Kidney (tissue), 14 donors: ENCODE data around the gene OR2V2. TPM values are rescaled to one million over a fixed set of nuclear protein-coding genes. Genes with fewer than 3 reads are reported as not detected.
A peak's percentile ranks its signal among the peaks of the same experiment; 100 is the strongest.

Experiments
- DNase-seq, 5 donors: peaks; one replicate each; pipeline ENCODE4 v3.0.0-alpha.2; 2013 to 2020
- FAIRE-seq: peaks from 2 replicates; lab custom pipeline; 2012; peaks lifted over from hg19 to GRCh38; lab: Jason Lieb, UNC
- H3K27ac ChIP-seq, 2 donors: one replicate each; pipeline ENCODE4 v1.7.0; 2013; ENCODE audit warnings: low read depth in 2 of 2, low read length in 2 of 2, inconsistent platforms in 1 of 2
- H3K27me3 ChIP-seq: one replicate; pipeline ENCODE4 v1.7.1; 2013; ENCODE audit warnings: low read length, inconsistent platforms; ENCODE audit not compliant: control insufficient read depth, insufficient read depth
- H3K36me3 ChIP-seq, 3 donors: one replicate each; pipeline versions ENCODE4 v1.7.0 to v1.7.1; 2013; ENCODE audit warnings: low read length in 3 of 3, control low read depth in 1 of 3, inconsistent platforms in 1 of 3; ENCODE audit not compliant: insufficient read depth in 3 of 3, control insufficient read depth in 2 of 3
- H3K4me1 ChIP-seq, 3 donors: one replicate each; pipeline versions ENCODE4 v1.7.0 to v1.7.1; 2013; ENCODE audit warnings: low read length in 3 of 3, inconsistent platforms in 1 of 3, low read depth in 1 of 3; ENCODE audit not compliant: control insufficient read depth in 2 of 3, insufficient read depth in 2 of 3
- H3K4me3 ChIP-seq, 3 donors: one replicate each; pipeline versions ENCODE4 v1.7.0 to v1.8.1; 2013; ENCODE audit warnings: low read length in 3 of 3, control low read depth in 1 of 3, inconsistent platforms in 1 of 3
- H3K9ac ChIP-seq, 3 donors: one replicate each; pipeline versions ENCODE4 v1.7.0 to v1.7.1; 2013; ENCODE audit warnings: low read length in 3 of 3, control low read depth in 1 of 3, inconsistent platforms in 1 of 3
- H3K9me3 ChIP-seq, 3 donors: one replicate each; pipeline versions ENCODE4 v1.7.0 to v1.7.1; 2013; ENCODE audit warnings: low read length in 3 of 3, control low read depth in 1 of 3, inconsistent platforms in 1 of 3; ENCODE audit not compliant: control insufficient read depth in 2 of 3, insufficient read depth in 1 of 3
- CTCF ChIP-seq: IDR thresholded peaks from 3 replicates; pipeline ENCODE4 v1.5.1; 2012; ENCODE audit warnings: mild to moderate bottlenecking, moderate library complexity, borderline replicate concordance; ENCODE audit not compliant: insufficient read depth; ENCODE audit errors: extremely low read depth
- intact Hi-C: fragments of 100-400 bp; cut with DNase I; formaldehyde crosslinking; loops from one replicate; pipeline ENCODE4 v1.11.1; 2022
- polyA plus RNA-seq: library from polyadenylated mRNA; stranded (reverse); fragments of 350-450 nt; fragmentation: Illumina TruSeq; extraction: RNeasy Lipid Tissue Mini Kit (QIAGEN cat#74804); gene quantifications from one replicate; pipeline ENCODE4 v1.2.3, GENCODE V29; 2014; ENCODE audit warnings: low read depth, low replicate concordance; ENCODE audit not compliant: insufficient read depth
- total RNA-seq: library from RNA; stranded (reverse); fragmentation: NEBNext Ultra II Directional; extraction: Animal tissue kit (Norgen Biotek cat#: 25700); gene quantifications from one replicate; pipeline ENCODE4 v1.2.1, GENCODE V29; 2021
- donor health status: control.
- donor health status: control.
- donor health status: control.
- donor health status: control.
- donor health status: control.
- donor health status: DM: yes; HTN: yes; CAD: no.
- donor health status: Normal renal cell carcinoma (clear cell type).

OR2V2 gene
- total and polyA plus RNA-seq, 2 donors from 2014 or later: not detected

- intact Hi-C loops: no loop called here
- no peak for FAIRE-seq
Measured at GRCh38 chr5:181181650-181182565, 34.5 kb downstream of the OR2V2 start.

GRCh38 chr5:181182651-181183050 is 35.3 kb downstream of the OR2V2 start:
- no peaks in the 10 kb centered on the region for H3K36me3 ChIP-seq
- intact Hi-C loops: no loop called here
- no peak for FAIRE-seq
- H3K27me3 ChIP-seq: no peaks in the 10 kb centered on the region
- H3K27ac ChIP-seq: no peak overlapping the region
- H3K4me3 ChIP-seq: no peak overlapping the region
- H3K9me3 ChIP-seq: no peaks in the 10 kb centered on the region
- no peaks in the 10 kb centered on the region for H3K4me1 ChIP-seq
- no peak overlapping the region for H3K9ac ChIP-seq
- DNase-seq: peak in 1 of 5 donors; percentile 31
- no peak for TF ChIP-seq CTCF

More at GRCh38 chr5:181181650-181182565, 34.5 kb downstream of the OR2V2 start:
- Histone ChIP-seq H3K27me3 (no peaks in the 10 kb centered on the region), H3K9me3 (no peaks in the 10 kb centered on the region), H3K4me3 (no peak overlapping the region), H3K27ac (no peak overlapping the region), H3K4me1 (no peaks in the 10 kb centered on the region), H3K9ac (no peak overlapping the region), H3K36me3 (no peaks in the 10 kb centered on the region)
- TF ChIP-seq CTCF: peak; percentile 62
- DNase-seq: peak in 4 of 5 donors; percentile 73 to 82 (median 80)

GRCh38 chr5:181184845-181185216 is 37.4 kb downstream of the OR2V2 start:
- H3K9me3 ChIP-seq: no peaks in the 10 kb centered on the region
- DNase-seq: peak in 1 of 5 donors; percentile 61
- H3K27me3 ChIP-seq: no peaks in the 10 kb centered on the region
- intact Hi-C loops: no loop called here
- TF ChIP-seq CTCF: no peak
- peak overlapping the region in 1 of 3 donors; percentile 65 for H3K4me3 ChIP-seq
- FAIRE-seq: no peak
- H3K36me3 ChIP-seq: no peaks in the 10 kb centered on the region
- no peak overlapping the region for H3K9ac ChIP-seq
- peaks cover 0 to under 1% (median 0%) of the 10 kb centered on the region in 3 donors for H3K4me1 ChIP-seq
- H3K27ac ChIP-seq: no peak overlapping the region
